GM12873 (cell line): ENCODE data around the gene FHL1.

ENCODE experiments used
- CTCF ChIP-seq: IDR thresholded peaks from 2 replicates; pipeline ENCODE4 v1.5.1; 2012; ENCODE audit warnings: low read depth, mild to moderate bottlenecking, moderate library complexity, low read length, control low read depth; ENCODE audit not compliant: insufficient read depth; ENCODE audit errors: missing control alignments

FHL1 gene

DNA sequence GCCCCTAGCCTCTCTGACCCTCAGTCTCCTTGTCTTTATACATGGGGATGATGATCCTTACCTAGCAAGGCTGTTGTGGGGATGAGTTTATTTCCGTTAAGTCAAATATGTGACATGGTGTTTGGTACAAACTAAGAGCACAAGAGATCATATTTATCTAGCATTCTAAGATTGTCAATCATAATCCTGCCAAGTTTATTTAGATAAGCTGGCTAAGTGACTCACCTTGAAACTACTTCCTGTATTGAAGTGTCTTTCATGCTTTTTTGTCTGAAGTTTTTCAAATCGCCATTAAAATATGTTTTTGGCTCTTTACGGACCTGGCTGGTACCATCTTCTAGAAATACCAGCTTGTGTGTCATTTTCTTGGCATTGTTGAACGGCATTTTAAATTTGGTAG lies 73.2 kb downstream of the FHL1 start:
- TF ChIP-seq CTCF: no peak

DNA sequence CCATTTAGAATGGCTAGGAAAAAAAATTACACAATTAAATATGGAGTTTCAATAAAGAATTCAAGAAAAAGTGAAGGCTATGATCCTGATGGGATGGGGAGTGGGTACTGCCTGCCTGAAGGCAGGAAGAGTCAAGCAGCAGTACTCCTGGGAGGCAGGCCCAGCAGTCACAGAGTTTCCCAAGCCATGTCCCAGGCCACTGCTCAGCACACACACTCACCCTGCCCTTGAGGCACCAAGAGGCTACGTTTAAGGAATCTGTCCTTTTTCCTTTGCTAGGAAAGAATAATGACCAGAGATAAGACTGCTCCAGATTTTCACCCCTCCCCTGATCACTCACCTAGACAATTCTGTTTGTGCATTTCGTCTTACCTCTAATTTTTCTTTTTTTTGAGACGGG lies 73.6 kb downstream of the FHL1 start:
- TF ChIP-seq CTCF: no peak

DNA sequence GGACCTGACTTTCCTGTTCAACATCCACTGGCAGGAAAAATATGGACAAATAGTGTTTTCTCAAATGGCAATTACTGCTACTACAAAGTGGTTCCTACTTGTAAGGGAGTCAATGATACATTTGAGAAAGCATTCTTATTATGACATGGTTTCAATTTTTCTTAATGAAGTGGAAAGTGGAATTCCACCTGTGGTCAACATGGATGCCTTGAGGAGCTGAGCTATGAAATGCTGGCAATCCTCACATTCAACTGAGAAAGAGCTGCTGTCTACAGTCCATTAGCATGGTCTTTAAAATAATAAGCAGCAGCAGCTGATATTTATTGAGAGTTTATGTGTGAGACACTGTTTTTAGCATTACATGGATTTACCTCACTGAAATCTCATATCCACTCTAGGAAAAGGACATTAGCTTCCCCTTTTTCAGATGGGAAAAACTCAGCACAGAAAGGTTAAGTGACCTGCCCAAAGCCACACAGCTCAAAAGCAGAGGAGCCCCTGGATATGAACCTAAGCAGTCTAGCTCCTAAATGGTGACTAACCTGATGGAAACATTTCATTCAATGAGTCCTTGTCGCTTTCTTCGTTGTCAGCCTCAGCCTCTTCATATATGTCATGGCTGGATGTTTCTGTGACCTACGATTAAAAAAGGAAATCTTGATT lies 74.6 kb downstream of the FHL1 start:
- no peak for TF ChIP-seq CTCF

DNA sequence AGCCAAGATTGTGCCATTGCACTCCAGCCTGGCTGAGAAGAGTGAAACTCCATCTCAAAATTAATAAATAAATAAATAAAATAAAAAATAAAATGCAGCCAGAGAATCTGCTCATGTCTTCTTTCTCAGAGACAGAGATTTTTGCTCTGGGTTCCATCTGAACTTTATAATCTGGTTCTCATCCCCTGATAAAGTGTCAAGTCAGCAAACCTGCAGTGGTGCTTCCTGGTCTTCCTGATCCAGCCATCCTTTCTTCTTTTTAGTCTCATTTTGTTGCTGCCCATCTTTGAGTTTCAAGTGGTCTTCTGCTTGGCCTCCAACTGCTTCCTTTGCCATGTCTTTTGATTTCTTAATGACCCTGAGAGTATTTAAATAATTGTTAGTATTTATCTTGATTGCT lies 79.7 kb downstream of the FHL1 start:
- no peak for TF ChIP-seq CTCF

- no peak for TF ChIP-seq CTCF
These were observed 80.9 kb downstream of the FHL1 start for GRCh38 chrX:136227948-136228838.

DNA sequence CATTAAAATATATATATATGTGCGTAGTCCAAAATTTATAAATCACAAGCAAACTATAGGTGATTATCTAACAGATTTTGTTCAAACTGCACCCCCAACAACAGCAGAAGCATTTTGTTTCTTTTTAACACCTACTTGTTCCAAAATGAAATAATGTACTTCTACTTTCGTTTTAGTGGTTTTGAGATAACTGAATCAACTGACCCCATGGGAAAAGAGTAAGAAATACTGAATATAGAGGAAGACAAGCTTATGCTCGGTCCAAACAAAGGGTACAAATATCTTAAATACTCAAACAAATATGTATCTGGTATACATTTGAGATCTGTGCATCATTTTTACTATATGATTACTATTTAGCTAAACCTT lies 81.5 kb downstream of the FHL1 start:
- TF ChIP-seq CTCF: no peak

DNA sequence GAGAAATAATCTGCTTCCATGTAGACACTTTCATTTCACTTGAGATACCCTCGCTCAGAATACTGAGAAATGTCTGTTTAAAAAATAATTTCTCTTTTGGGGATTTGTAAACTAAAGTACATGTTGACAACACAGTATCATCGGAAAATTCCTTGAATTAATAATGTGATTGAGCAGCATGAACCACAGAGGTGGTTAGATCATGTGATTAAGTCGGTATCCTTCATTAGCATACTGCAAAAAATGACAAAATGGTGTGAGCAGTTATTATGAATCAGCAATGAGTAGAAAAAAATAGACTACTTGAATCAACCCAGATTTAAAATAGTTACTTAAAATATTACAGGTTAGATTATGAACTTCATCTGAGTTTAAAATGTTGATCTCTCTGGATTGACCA lies 89.7 kb downstream of the FHL1 start:
- no peak for TF ChIP-seq CTCF
